HG02943 (cell line): ENCODE data around the gene BRIX1.

Experiments used
- ATAC-seq: cut with Tn5 transposase; IDR thresholded peaks from one replicate; pipeline ENCODE4 v1.9.1; 2021; ENCODE audit warnings: mild to moderate bottlenecking, low read depth, moderate library complexity; ENCODE audit not compliant: unreplicated experiment

BRIX1 gene

GRCh38 chr5:34915139-34915855, at the start of gene BRIX1, which contains the start of gene RAD1:
BRIX1 (plus strand) TSS chr5:34915711; CDS start chr5:34915739, 28 bp downstream.
RAD1 (minus strand) TSS chr5:34915504; CDS start chr5:34914892, 612 bp downstream.
- ATAC-seq = peak; percentile 99

- no peak for ATAC-seq
Observed at GRCh38 chr5:34866989-34867471, 48.5 kb upstream of the BRIX1 start.

- no peak for ATAC-seq
Observed at GRCh38 chr5:34867660-34868059, 47.9 kb upstream of the BRIX1 start.

- no peak for ATAC-seq
Observed at GRCh38 chr5:34868791-34869190, 46.7 kb upstream of the BRIX1 start.

- ATAC-seq = no peak
Observed at GRCh38 chr5:34869256-34869655, 46.3 kb upstream of the BRIX1 start.

GRCh38 chr5:34870382-34870781, 45.1 kb upstream of the BRIX1 start:
- ATAC-seq = no peak

GRCh38 chr5:34876275-34876674, 39.2 kb upstream of the BRIX1 start:
- no peak for ATAC-seq

GRCh38 chr5:34881246-34881645, 34.3 kb upstream of the BRIX1 start:
- no peak for ATAC-seq

GRCh38 chr5:34886392-34887119, 29.0 kb upstream of the BRIX1 start:
- ATAC-seq = no peak

- ATAC-seq = no peak
Observed at GRCh38 chr5:34889394-34889793, 26.1 kb upstream of the BRIX1 start.

- ATAC-seq = no peak
Observed at GRCh38 chr5:34891981-34892380, 23.5 kb upstream of the BRIX1 start.

- ATAC-seq = no peak
Observed at GRCh38 chr5:34892414-34892813, 23.1 kb upstream of the BRIX1 start.

- ATAC-seq = no peak
Observed at GRCh38 chr5:34894716-34895115, 20.8 kb upstream of the BRIX1 start.

GRCh38 chr5:34895641-34896419, 19.7 kb upstream of the BRIX1 start:
- ATAC-seq = no peak

GRCh38 chr5:34897646-34898045, 17.9 kb upstream of the BRIX1 start:
- ATAC-seq = no peak

GRCh38 chr5:34898258-34898895, 17.1 kb upstream of the BRIX1 start:
- ATAC-seq = peak; percentile 71

GRCh38 chr5:34899066-34899465, 16.4 kb upstream of the BRIX1 start:
- ATAC-seq = no peak

- no peak for ATAC-seq
Observed at GRCh38 chr5:34900652-34901051, 14.9 kb upstream of the BRIX1 start.

GRCh38 chr5:34903260-34903659, 12.3 kb upstream of the BRIX1 start:
- ATAC-seq = no peak

GRCh38 chr5:34905564-34905963, 9.9 kb upstream of the BRIX1 start:
- no peak for ATAC-seq
